ENCODE data around the gene TTBK2. TPM values are rescaled to one million over a fixed set of nuclear protein-coding genes. Genes with fewer than 3 reads are reported as not detected.

The TTBK2 gene
- total RNA-seq, 1 donor, result 15.2 TPM

GRCh38 chr15:42802168-42802567, 118.4 kb downstream of the TTBK2 start:
- no peaks in the 10 kb centered on the region for H3K4me1 ChIP-seq (ENCODE audit: insufficient read depth, low read length)
- peak; percentile 19 for DNase-seq (ENCODE audit: insufficient read length, low spot score, missing footprints)
- no peak overlapping the region for H3K4me3 ChIP-seq (ENCODE audit: insufficient read depth, low read length)
- no peaks in the 10 kb centered on the region for H3K27me3 ChIP-seq (ENCODE audit: insufficient read depth, low read length)
- H3K9me3 ChIP-seq (ENCODE audit: low read depth, low read length), result no peaks in the 10 kb centered on the region
- TF ChIP-seq, protein P1, sequence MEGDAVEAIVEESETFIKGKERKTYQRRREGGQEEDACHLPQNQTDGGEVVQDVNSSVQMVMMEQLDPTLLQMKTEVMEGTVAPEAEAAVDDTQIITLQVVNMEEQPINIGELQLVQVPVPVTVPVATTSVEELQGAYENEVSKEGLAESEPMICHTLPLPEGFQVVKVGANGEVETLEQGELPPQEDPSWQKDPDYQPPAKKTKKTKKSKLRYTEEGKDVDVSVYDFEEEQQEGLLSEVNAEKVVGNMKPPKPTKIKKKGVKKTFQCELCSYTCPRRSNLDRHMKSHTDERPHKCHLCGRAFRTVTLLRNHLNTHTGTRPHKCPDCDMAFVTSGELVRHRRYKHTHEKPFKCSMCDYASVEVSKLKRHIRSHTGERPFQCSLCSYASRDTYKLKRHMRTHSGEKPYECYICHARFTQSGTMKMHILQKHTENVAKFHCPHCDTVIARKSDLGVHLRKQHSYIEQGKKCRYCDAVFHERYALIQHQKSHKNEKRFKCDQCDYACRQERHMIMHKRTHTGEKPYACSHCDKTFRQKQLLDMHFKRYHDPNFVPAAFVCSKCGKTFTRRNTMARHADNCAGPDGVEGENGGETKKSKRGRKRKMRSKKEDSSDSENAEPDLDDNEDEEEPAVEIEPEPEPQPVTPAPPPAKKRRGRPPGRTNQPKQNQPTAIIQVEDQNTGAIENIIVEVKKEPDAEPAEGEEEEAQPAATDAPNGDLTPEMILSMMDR (IDR thresholded peaks at IDR 0.05; ENCODE audit: extremely low read depth, low read depth, low read length), result no peak
- no peak overlapping the region for H3K27ac ChIP-seq (ENCODE audit: low read depth, low read length)
- H3K79me2 ChIP-seq (ENCODE audit: insufficient read depth, low read length), result no peaks in the 10 kb centered on the region
- H3K36me3 ChIP-seq (ENCODE audit: insufficient read depth, low read length), result no peaks in the 10 kb centered on the region
- H2AFZ ChIP-seq (ENCODE audit: low read length), result no peak overlapping the region
- no peak overlapping the region for H3K4me2 ChIP-seq (ENCODE audit: insufficient read depth, low read length)
- H4K20me1 ChIP-seq (ENCODE audit: insufficient read depth, low read length), result peaks cover 2% of the 10 kb centered on the region

GRCh38 chr15:42800731-42801474, 119.7 kb downstream of the TTBK2 start:
- Histone ChIP-seq H3K4me1 (ENCODE audit: insufficient read depth, low read length) (peaks cover 9% of the 10 kb centered on the region), H3K4me2 (ENCODE audit: insufficient read depth, low read length) (no peak overlapping the region), H4K20me1 (ENCODE audit: insufficient read depth, low read length) (no peaks in the 10 kb centered on the region), H3K27ac (ENCODE audit: low read depth, low read length) (no peak overlapping the region), H3K36me3 (ENCODE audit: insufficient read depth, low read length) (no peaks in the 10 kb centered on the region), H3K4me3 (ENCODE audit: insufficient read depth, low read length) (no peak overlapping the region), H3K9me3 (ENCODE audit: low read depth, low read length) (no peaks in the 10 kb centered on the region), H2AFZ (ENCODE audit: low read length) (no peak overlapping the region), H3K79me2 (ENCODE audit: insufficient read depth, low read length) (no peaks in the 10 kb centered on the region), H3K27me3 (ENCODE audit: insufficient read depth, low read length) (no peaks in the 10 kb centered on the region)
- no peak for DNase-seq (ENCODE audit: insufficient read length, low spot score, missing footprints)
- TF ChIP-seq, protein P1 (IDR thresholded peaks at IDR 0.05; ENCODE audit: extremely low read depth, low read depth, low read length), result peak; percentile 22

GRCh38 chr15:42798802-42799201, 121.8 kb downstream of the TTBK2 start:
- Histone ChIP-seq H3K27ac (ENCODE audit: low read depth, low read length) (no peak overlapping the region), H3K4me3 (ENCODE audit: insufficient read depth, low read length) (no peak overlapping the region), H3K36me3 (ENCODE audit: insufficient read depth, low read length) (no peaks in the 10 kb centered on the region), H3K4me2 (ENCODE audit: insufficient read depth, low read length) (no peak overlapping the region), H2AFZ (ENCODE audit: low read length) (no peak overlapping the region), H3K9me3 (ENCODE audit: low read depth, low read length) (no peaks in the 10 kb centered on the region), H3K27me3 (ENCODE audit: insufficient read depth, low read length) (no peaks in the 10 kb centered on the region), H3K79me2 (ENCODE audit: insufficient read depth, low read length) (no peaks in the 10 kb centered on the region), H4K20me1 (ENCODE audit: insufficient read depth, low read length) (no peaks in the 10 kb centered on the region), H3K4me1 (ENCODE audit: insufficient read depth, low read length) (peaks cover 9% of the 10 kb centered on the region)
- TF ChIP-seq, protein P1 (IDR thresholded peaks at IDR 0.05; ENCODE audit: extremely low read depth, low read depth, low read length), result no peak
- no peak for DNase-seq (ENCODE audit: insufficient read length, low spot score, missing footprints)

GRCh38 chr15:42796955-42797782, 123.4 kb downstream of the TTBK2 start:
- no peak overlapping the region for H3K27ac ChIP-seq (ENCODE audit: low read depth, low read length)
- no peaks in the 10 kb centered on the region for H3K79me2 ChIP-seq (ENCODE audit: insufficient read depth, low read length)
- no peak overlapping the region for H2AFZ ChIP-seq (ENCODE audit: low read length)
- no peaks in the 10 kb centered on the region for H3K27me3 ChIP-seq (ENCODE audit: insufficient read depth, low read length)
- peak; percentile 48 for DNase-seq (ENCODE audit: insufficient read length, low spot score, missing footprints)
- TF ChIP-seq, protein P1 (IDR thresholded peaks at IDR 0.05; ENCODE audit: extremely low read depth, low read depth, low read length), result peak; percentile 25
- H3K4me1 ChIP-seq (ENCODE audit: insufficient read depth, low read length), result peaks cover 9% of the 10 kb centered on the region
- H3K4me3 ChIP-seq (ENCODE audit: insufficient read depth, low read length), result no peak overlapping the region
- H3K9me3 ChIP-seq (ENCODE audit: low read depth, low read length), result no peaks in the 10 kb centered on the region
- H3K36me3 ChIP-seq (ENCODE audit: insufficient read depth, low read length), result no peaks in the 10 kb centered on the region
- H4K20me1 ChIP-seq (ENCODE audit: insufficient read depth, low read length), result no peaks in the 10 kb centered on the region
- no peak overlapping the region for H3K4me2 ChIP-seq (ENCODE audit: insufficient read depth, low read length)

Measured in osteoblast (primary cell).